Measurements from ENCODE around the gene GLMN.
"Not testable (repeated sequence)": the region's sequence is repeated elsewhere in the genome, so short reads cannot be mapped to it uniquely, and the experiment has no call there.

GLMN gene

GRCh38 chr1:92259350-92259749, 39.4 kb downstream of the GLMN start (continued):
- TF ChIP-seq GLI2 (tag by site-specific recombination; IDR thresholded peaks at IDR 0.05; ENCODE audit: borderline replicate concordance, low read depth) (no peak), REPIN1 (tag by site-specific recombination; IDR thresholded peaks at IDR 0.05; ENCODE audit: low read depth) (no peak), KLF1 (tag by site-specific recombination; IDR thresholded peaks at IDR 0.05) (no peak)

- H3K4me1 ChIP-seq (ENCODE audit: control insufficient read depth, insufficient read depth, low read length); H3K9me3 ChIP-seq (ENCODE audit: control insufficient read depth, insufficient read depth, low read depth, low read length); H3K4me3 ChIP-seq (ENCODE audit: low read depth, low read length); H3K27ac ChIP-seq (ENCODE audit: extremely low read depth, low read depth, low read length); POLR2A ChIA-PET: not testable (repeated sequence)
- CTCF ChIA-PET: interaction anchor here (0.7 kb wide), 1 partner anchor 248 kb away, joined by 3 read pairs; no protein-coding TSS in a partner anchor
- TF ChIP-seq ZNF558 (tag by site-specific recombination; IDR thresholded peaks at IDR 0.05): peak; percentile 38; the same call in 1 of the 2 replicates
- peaks cover 6 to 42% of the 10 kb centered on the region in 2 experiments for H3K36me3 ChIP-seq (ENCODE audit: control insufficient read depth in 2 of 2, insufficient read depth in 1 of 2, low read length in 2 of 2)
Measured at GRCh38 chr1:92254714-92255113, 44.1 kb downstream of the GLMN start.

GRCh38 chr1:92244376-92244775, 54.4 kb downstream of the GLMN start:
- peaks cover 9 to 15% of the 10 kb centered on the region in 2 experiments for H3K36me3 ChIP-seq (ENCODE audit: control insufficient read depth in 2 of 2, insufficient read depth in 1 of 2, low read length in 2 of 2)
- POLR2A ChIA-PET: no interaction called here

GRCh38 chr1:92240034-92240433, 58.8 kb downstream of the GLMN start:
- H3K4me1 ChIP-seq (ENCODE audit: control insufficient read depth, insufficient read depth, low read length): no peaks in the 10 kb centered on the region
- H3K27ac ChIP-seq (ENCODE audit: extremely low read depth, low read depth, low read length): no peak overlapping the region
- H3K36me3 ChIP-seq (ENCODE audit: control insufficient read depth in 2 of 2, insufficient read depth in 1 of 2, low read length in 2 of 2): no peaks in the 10 kb centered on the region
- no peaks in the 10 kb centered on the region for H3K9me3 ChIP-seq (ENCODE audit: control insufficient read depth, insufficient read depth, low read depth, low read length)
- ChIA-PET CTCF (no interaction called here), POLR2A (no interaction called here)
- H3K4me3 ChIP-seq (ENCODE audit: low read depth, low read length): no peak overlapping the region
- TF ChIP-seq GLIS2 (tag by site-specific recombination; IDR thresholded peaks at IDR 0.05) (no peak), ZNF112 (tag by site-specific recombination; IDR thresholded peaks at IDR 0.05) (no peak), ZNF510 (tag by site-specific recombination; IDR thresholded peaks at IDR 0.05; ENCODE audit: insufficient replicate concordance) (no peak), ZNF626 (tag by site-specific recombination; IDR thresholded peaks at IDR 0.05) (no peak), ZNF776 (tag by site-specific recombination; IDR thresholded peaks at IDR 0.05; ENCODE audit: borderline replicate concordance) (no peak), ZNF623 (tag by site-specific recombination; IDR thresholded peaks at IDR 0.05) (no peak), PRDM10 (tag by site-specific recombination; IDR thresholded peaks at IDR 0.05) (no peak), ZXDB (tag by site-specific recombination; IDR thresholded peaks at IDR 0.05) (no peak)

More at GRCh38 chr1:92244376-92244775, 54.4 kb downstream of the GLMN start:
- Histone ChIP-seq H3K4me3 (ENCODE audit: low read depth, low read length) (no peak overlapping the region), H3K4me1 (ENCODE audit: control insufficient read depth, insufficient read depth, low read length) (no peaks in the 10 kb centered on the region), H3K9me3 (ENCODE audit: control insufficient read depth, insufficient read depth, low read depth, low read length) (no peaks in the 10 kb centered on the region), H3K27ac (ENCODE audit: extremely low read depth, low read depth, low read length) (no peak overlapping the region)
- no peak for TF ChIP-seq ZNF391 (tag by site-specific recombination; IDR thresholded peaks at IDR 0.05; ENCODE audit: borderline replicate concordance, low read depth)
- no peak for TF ChIP-seq ZNF792 (tag by site-specific recombination; IDR thresholded peaks at IDR 0.05)
- no peak for TF ChIP-seq INSM2 (tag by site-specific recombination; IDR thresholded peaks at IDR 0.05)
- no peak for TF ChIP-seq ZNF544 (tag by site-specific recombination; IDR thresholded peaks at IDR 0.05)
- TF ChIP-seq ZNF529 (tag by site-specific recombination; IDR thresholded peaks at IDR 0.05; ENCODE audit: insufficient replicate concordance): no peak
- TF ChIP-seq ZNF510 (tag by site-specific recombination; IDR thresholded peaks at IDR 0.05; ENCODE audit: insufficient replicate concordance): no peak
- no peak for TF ChIP-seq ZNF404 (tag by site-specific recombination; IDR thresholded peaks at IDR 0.05)
- TF ChIP-seq GLIS1 (tag by site-specific recombination; IDR thresholded peaks at IDR 0.05): no peak
- no peak for TF ChIP-seq ZNF133 (tag by site-specific recombination; IDR thresholded peaks at IDR 0.05)
- TF ChIP-seq ZNF571 (tag by site-specific recombination; IDR thresholded peaks at IDR 0.05): no peak
- no peak for TF ChIP-seq ZNF768 (tag by site-specific recombination; IDR thresholded peaks at IDR 0.05)
- TF ChIP-seq ZNF530 (tag by site-specific recombination; IDR thresholded peaks at IDR 0.05; ENCODE audit: low read depth): no peak
- TF ChIP-seq ZNF48 (tag by site-specific recombination; IDR thresholded peaks at IDR 0.05): no peak
- no peak for TF ChIP-seq ZNF776 (tag by site-specific recombination; IDR thresholded peaks at IDR 0.05; ENCODE audit: borderline replicate concordance)
- CTCF ChIA-PET: no interaction called here

Measured in HEK293 (cell line).